Stimulated activated CD8-positive, alpha-beta memory T cell treated with anti-CD3 and anti-CD28 coated beads, Interleukin-2, amount 100 ng/mL, for 48 hours (primary cell): Measurements from ENCODE around the gene PLIN1.
"Not testable (repeated sequence)": the region's sequence is repeated elsewhere in the genome, so short reads cannot be mapped to it uniquely, and the experiment has no call there.

Experiments
- DNase-seq, 2 donors: peaks; one replicate each; pipeline ENCODE4 v3.0.0-alpha.2; 2020; ENCODE audit warnings: low read depth in 2 of 2

Gene PLIN1, protein sequence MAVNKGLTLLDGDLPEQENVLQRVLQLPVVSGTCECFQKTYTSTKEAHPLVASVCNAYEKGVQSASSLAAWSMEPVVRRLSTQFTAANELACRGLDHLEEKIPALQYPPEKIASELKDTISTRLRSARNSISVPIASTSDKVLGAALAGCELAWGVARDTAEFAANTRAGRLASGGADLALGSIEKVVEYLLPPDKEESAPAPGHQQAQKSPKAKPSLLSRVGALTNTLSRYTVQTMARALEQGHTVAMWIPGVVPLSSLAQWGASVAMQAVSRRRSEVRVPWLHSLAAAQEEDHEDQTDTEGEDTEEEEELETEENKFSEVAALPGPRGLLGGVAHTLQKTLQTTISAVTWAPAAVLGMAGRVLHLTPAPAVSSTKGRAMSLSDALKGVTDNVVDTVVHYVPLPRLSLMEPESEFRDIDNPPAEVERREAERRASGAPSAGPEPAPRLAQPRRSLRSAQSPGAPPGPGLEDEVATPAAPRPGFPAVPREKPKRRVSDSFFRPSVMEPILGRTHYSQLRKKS

DNA sequence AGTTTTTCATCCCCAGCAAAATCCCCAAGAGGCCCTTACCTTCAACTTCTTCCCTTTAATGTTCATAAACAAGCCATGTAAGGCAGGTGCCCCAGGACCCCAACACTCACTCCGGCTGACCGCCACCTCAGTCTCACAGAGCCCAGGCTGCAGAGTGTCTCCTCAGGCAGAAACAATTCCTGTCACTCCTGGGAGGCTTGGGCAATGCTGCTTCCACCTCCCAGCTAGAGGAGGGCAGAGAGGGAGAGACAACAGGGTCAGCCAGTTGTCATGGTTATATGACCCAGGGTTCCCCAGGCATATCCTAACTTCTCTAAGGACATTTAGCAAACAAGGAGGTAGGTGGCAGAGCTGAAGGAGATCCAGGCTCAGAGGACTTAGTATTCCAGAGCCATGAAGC, at the start of gene PLIN1:
Gene PLIN1, minus strand, starts transcription at position 156 of the 400 bp plus-strand sequence. CDS start 1,878 bp downstream, outside the sequence.
- no peak for DNase-seq

DNA sequence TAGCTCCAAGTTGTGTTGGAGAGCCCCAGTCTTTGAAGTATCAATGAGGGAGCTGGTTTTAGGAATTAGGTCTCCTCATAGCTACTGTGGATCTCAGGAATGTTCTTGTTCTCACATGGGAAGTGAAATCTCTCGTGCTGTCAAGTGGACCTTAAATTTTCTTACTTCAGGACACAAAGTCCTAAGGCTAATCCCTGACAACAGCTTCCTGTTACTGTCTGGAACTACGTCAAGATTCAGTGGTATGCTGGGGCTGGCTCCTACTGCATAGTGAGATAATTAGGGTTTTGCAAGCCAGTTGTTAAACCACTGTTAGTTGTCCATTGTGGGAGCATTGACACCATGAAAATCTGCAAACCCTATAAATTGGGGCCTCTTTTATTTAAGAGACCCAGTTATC, 49.1 kb upstream of the PLIN1 start:
- DNase-seq = no peak

DNA sequence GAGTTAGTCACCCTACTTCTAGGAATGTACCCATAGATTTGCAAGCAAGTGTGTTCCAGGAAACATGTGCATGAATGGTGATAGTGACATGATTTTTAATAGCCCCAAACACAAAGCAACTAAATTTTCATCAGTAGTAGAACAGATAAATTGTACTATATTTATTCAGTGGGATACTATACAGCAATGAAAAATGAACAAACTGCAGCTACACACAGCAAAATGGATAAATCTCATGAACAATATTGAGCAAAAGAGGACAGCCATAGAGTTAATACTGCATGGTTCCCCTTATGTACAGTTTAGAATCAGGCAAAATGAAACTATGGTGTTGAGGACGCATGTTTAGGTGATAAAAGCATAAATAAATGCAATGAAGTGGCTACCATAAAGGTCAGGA, 45.9 kb upstream of the PLIN1 start:
- no peak for DNase-seq

DNA sequence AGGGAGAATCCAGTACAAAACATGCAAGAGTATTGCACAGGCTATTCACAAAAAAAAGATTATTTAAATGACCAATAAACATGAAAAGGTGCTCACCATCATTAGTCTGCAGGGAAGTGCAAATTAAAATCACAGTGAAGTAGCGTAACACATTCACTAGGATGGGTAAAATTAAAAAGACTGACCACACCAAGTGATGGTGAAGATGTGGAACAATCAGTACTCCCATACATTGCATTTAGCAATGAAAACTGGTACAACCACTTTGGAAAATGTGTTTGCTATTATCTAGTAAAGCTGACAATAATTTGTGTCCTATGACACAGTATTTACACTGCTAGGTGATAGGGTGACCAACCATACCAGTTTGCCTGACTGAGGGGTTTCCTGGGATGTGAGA, 45.5 kb upstream of the PLIN1 start:
- DNase-seq = no peak

DNA sequence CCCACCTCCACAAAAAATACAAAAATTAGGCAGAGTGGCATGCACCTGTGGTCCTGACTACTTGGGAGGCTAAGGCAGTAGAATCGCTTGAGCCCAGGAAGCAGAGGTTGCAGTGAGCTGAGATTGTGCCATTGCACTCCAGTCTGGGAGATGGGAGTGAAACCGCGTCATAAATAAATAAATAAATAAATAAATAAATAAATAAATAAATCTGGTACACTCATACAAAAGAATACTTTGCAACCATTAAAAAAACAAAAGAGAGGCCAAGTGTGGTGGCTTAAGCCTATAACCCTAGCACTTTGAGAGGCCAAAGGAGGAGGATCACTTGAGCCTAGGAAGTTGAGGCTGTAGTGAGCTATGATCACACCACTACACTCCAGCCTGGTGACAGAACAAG, 43.9 kb upstream of the PLIN1 start:
- DNase-seq = no peak

DNA sequence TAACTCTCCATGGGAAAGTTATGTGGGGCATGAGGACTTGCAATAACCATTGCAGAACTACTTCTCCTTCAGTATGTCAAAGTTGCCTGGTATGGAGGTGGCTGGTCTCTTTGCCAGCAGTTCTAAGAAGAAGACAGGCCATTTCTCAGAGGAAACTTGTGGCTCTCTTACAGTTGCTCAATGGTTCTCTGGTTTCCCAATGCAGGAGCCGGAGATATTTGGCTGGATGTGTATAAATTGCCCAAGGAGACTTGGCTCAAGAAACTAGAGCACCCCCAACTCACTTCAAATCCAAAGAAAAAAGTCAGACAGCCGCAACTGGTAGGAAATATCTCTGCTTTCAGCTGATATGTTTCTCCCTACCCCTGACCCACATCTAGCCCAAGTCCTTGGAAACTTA, 35.6 kb upstream of the PLIN1 start:
- no peak for DNase-seq

- DNase-seq = no peak
Measured at GRCh38 chr15:89707577-89707976, 28.4 kb upstream of the PLIN1 start.

DNA sequence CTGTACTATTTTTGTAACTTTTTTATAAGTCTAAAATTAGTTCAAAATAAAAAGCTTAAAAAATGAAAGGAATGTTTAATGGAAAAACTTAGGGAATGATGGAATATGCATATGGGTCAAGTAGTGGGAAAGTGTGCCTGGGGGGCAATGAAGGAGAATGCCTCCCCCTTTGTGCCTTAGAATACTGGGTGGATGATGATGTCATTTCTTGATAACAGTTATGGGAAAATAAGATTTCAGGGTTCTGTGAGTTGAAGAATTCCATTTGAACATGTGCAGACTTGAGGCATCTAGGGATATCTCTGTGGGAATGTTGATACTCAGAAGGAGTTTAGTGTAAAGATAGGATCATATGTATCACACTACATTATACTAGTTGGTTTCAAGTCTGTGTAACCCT, 25.2 kb upstream of the PLIN1 start:
- no peak for DNase-seq

DNA sequence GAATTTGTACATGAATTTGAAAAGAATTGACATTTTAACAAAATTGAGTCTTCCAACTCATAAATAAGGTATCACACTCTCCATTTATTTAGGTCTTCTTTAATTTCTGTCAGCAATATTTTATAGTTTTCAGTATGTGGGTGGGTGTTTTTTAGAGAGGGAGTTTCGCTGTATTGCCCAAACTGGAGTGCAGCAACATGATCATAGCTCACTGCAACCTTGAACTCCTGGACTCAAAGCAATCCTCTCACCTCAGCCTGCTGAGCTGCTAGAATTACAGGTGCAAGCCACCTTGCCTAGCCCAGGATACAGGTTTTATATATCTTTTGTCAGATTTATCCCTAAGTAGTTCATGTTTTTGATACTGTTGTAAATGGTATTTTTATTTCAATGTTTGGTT, 16.0 kb upstream of the PLIN1 start:
- no peak for DNase-seq

GRCh38 chr15:89693696-89694095, 14.5 kb upstream of the PLIN1 start:
- DNase-seq = no peak

GRCh38 chr15:89693091-89693490, 13.9 kb upstream of the PLIN1 start:
- no peak for DNase-seq

- DNase-seq = peak; percentile 63 to 72
Measured at GRCh38 chr15:89690276-89691218, 11.4 kb upstream of the PLIN1 start, which contains the start of the genes PEX11A and WDR93. PEX11A (minus strand) TSS chr15:89690754; CDS start chr15:89690632, 122 bp downstream. WDR93 (plus strand) TSS chr15:89690811; CDS start chr15:89701747, 10,936 bp downstream.

- not testable (repeated sequence) for DNase-seq
Measured at GRCh38 chr15:89689930-89690275, 10.7 kb upstream of the PLIN1 start.

GRCh38 chr15:89686522-89686921, 7.4 kb upstream of the PLIN1 start:
- DNase-seq = no peak

DNA sequence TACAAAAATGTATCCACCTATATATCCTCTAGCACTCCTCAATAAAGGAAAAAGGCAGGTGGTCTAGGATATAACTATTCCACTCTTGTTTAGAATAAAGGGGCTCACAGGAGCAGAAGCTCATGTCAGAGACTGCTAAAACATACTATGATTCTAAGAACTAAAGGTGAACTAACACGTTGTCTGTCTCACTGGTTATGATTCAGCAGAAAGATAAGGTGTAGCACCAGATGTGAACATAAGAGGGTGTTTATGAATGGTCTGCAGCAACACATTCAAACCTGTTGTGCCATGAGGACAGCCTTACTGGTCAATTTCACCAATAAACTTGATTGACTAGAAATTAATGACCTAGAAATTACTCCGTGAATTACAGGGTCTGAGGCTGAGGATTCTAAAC, 6.8 kb upstream of the PLIN1 start:
- DNase-seq = no peak

- no peak for DNase-seq
Measured at GRCh38 chr15:89681146-89681545, 2.0 kb upstream of the PLIN1 start.

- no peak for DNase-seq
Measured at GRCh38 chr15:89680282-89680873, 1.2 kb upstream of the PLIN1 start.

- DNase-seq = no peak
Measured at GRCh38 chr15:89677381-89677780, 1.8 kb downstream of the PLIN1 start.

DNA sequence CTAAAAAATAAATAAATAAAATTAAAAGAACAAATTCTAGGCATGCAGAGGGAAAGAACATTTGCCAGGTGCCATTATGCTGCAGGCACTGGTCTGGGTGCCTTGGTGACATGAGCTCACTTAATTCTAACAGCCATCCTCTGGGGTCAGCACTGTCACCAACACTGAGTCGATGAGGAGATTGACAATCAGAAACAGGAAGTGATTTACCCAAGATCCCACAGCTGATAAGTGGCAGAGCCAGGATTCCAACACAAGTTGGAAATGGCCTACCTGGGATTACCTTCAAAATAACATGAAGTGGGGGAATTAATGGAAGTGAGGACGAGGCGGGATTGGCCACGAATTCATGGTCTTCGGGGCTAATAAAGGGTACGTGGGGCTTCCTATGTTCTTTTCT, 3.6 kb downstream of the PLIN1 start:
- no peak for DNase-seq

- no peak for DNase-seq
Measured at GRCh38 chr15:89674526-89674925, 4.6 kb downstream of the PLIN1 start.

DNA sequence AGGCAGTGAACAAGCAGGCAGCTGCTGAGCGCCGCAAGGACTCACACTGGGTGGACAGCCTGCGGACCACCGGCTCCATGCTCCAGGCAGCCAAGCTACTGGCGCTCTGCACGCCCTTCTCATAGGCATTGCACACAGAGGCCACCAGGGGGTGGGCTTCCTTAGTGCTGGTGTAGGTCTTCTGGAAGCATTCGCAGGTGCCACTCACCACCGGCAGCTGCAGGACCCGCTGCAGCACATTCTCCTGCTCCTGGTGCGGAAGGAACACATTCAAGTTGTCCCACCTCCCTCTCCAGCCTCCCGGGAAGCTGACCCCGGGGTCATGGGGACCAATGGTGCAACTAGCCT, 6.0 kb downstream of the PLIN1 start:
- DNase-seq = peak in 1 of 2 donors; percentile 18
